Spleen (tissue), 11 donors: ENCODE data around the gene SNAPIN. TPM values are rescaled to one million over a fixed set of nuclear protein-coding genes. Genes with fewer than 3 reads are reported as not detected.
"Not testable (repeated sequence)": the region's sequence is repeated elsewhere in the genome, so short reads cannot be mapped to it uniquely, and the experiment has no call there.

Source experiments
- DNase-seq: peaks from one replicate; pipeline ENCODE4 v3.0.0-alpha.2; 2020
- H3K27ac ChIP-seq, 8 donors: fragments of 200-600 bp; sonication (generic) in 7 of 8; 1 replicate in 4 of 8; 2 replicates in 4 of 8; pipeline versions ENCODE4 v1.5.0 to v1.8.0; 2016 to 2021; ENCODE audit warnings: inconsistent platforms in 4 of 8, mild to moderate bottlenecking in 4 of 8, moderate library complexity in 1 of 8
- H3K27me3 ChIP-seq, 7 donors: fragments of 200-600 bp; sonication (generic) in 6 of 7; replicated peaks in 1 of 7; 1 replicate in 4 of 7; 2 replicates in 3 of 7; pipeline versions ENCODE4 v1.5.0 to v1.8.0; 2016 to 2021; ENCODE audit warnings: inconsistent platforms in 3 of 7, mild to moderate bottlenecking in 1 of 7
- H3K36me3 ChIP-seq, 6 donors: fragments of 200-600 bp; sonication (generic) in 5 of 6; 1 replicate in 4 of 6; 2 replicates in 2 of 6; pipeline versions ENCODE4 v1.5.0 to v1.8.0; 2016 to 2021; ENCODE audit warnings: inconsistent platforms in 2 of 6
- H3K4me1 ChIP-seq, 6 donors: fragments of 200-600 bp; sonication (generic) in 5 of 6; 1 replicate in 3 of 6; 2 replicates in 3 of 6; pipeline versions ENCODE4 v1.5.0 to v1.8.0; 2016 to 2021; ENCODE audit warnings: inconsistent platforms in 3 of 6
- H3K4me3 ChIP-seq, 8 donors: fragments of 200-600 bp; sonication (generic) in 7 of 8; 1 replicate in 4 of 8; 2 replicates in 4 of 8; pipeline versions ENCODE4 v1.5.0 to v1.8.0; 2016 to 2021; ENCODE audit warnings: inconsistent platforms in 4 of 8, mild to moderate bottlenecking in 4 of 8, moderate library complexity in 2 of 8
- H3K9me3 ChIP-seq, 8 donors: fragments of 200-600 bp; sonication (generic) in 7 of 8; 1 replicate in 4 of 8; 2 replicates in 4 of 8; pipeline versions ENCODE4 v1.5.0 to v1.8.0; 2016 to 2021; ENCODE audit warnings: inconsistent platforms in 4 of 8
- CTCF ChIP-seq, 11 experiments: fragments of 200-600 bp in 7 of 11; fragments of 450-650 bp in 4 of 11; sonication (generic) in 4 of 11; IDR thresholded peaks in 8 of 11; conservative IDR thresholded peaks in 3 of 11; 1 replicate in 7 of 11; 2 replicates in 4 of 11; pipeline versions ENCODE4 v1.4.0 to v1.8.0; 2016 to 2021; ENCODE audit warnings: antibody characterized with exemption in 11 of 11, inconsistent platforms in 4 of 11, mild to moderate bottlenecking in 1 of 11
- POLR2A ChIP-seq, 3 donors: fragments of 450-650 bp; IDR thresholded peaks; one replicate each; pipeline ENCODE4 v1.5.1; 2017; ENCODE audit warnings: antibody characterized with exemption in 3 of 3, mild to moderate bottlenecking in 1 of 3
- POLR2AphosphoS5 ChIP-seq, 3 donors: sonication (generic); formaldehyde crosslinking; IDR thresholded peaks; one replicate each; pipeline ENCODE4 v1.5.1; 2017; ENCODE audit warnings: antibody characterized with exemption in 3 of 3
- WGBS, 5 donors: extraction: QIAGEN DNeasy Blood & Tissue Kit in 3 of 5; methylation state at CpG; one replicate each; pipeline versions ENCODE4 v1.1.5 to v1.1.7; 2013 to 2018; 5-methylcytosine and 5-hydroxymethylcytosine counted together
- intact Hi-C: fragments of 100-400 bp; cut with DNase I; formaldehyde crosslinking; loops from one replicate; pipeline ENCODE4 v1.15.0; 2023; ENCODE audit warnings: low total_unique reads
- polyA plus RNA-seq, 3 donors: library from polyadenylated mRNA; stranded (reverse); fragments of 200-250 nt; gene quantifications; one replicate each; pipeline ENCODE4 v1.2.1, GENCODE V29; 2013
- total RNA-seq, 7 donors: library from RNA; depleted of rRNA in 3 of 7; stranded (reverse); fragments of >200 nt in 3 of 7; fragmentation: NEBNext Ultra II Directional in 4 of 7; extraction: Animal tissue kit (Norgen Biotek cat#: 25700) in 4 of 7; gene quantifications; one replicate each; pipeline versions ENCODE4 v1.1.0 to v1.2.1, GENCODE V29; 2016 to 2021
- donor health status: healthy with polysubstance abuse.
- donor health status: DM: no; HTN: no; CAD: no; lungs with moderate emphysema.
- donor health status: DM: no; HTN: no; CAD: no.
- donor health status: Bipolar disorder and iron deficiency.
- donor health status: healthy.
- donor health status: DM: no; HTN: no; CAD: no.
- donor health status: DM: yes; HTN: yes; CAD: no.

Gene SNAPIN
- total and polyA plus RNA-seq, 10 donors = 26.3 to 60.7 (median 38.3) TPM

- peaks cover 4 to 67% (median 58%) of the 10 kb centered on the region in 6 donors for H3K36me3 ChIP-seq
- 63 to 80% (median 76%) methylated on average over 8 to 9 of the region's 9 CpGs for WGBS, 5 donors
- TF ChIP-seq POLR2A (IDR thresholded peaks at IDR 0.05) = no peak
- no peak for TF ChIP-seq POLR2AphosphoS5 (IDR thresholded peaks at IDR 0.05)
- TF ChIP-seq CTCF (IDR thresholded peaks at IDR 0.05 in 8 of 11, conservative IDR thresholded peaks at IDR 0.05 in 3 of 11) = no peak
- H3K27me3 ChIP-seq = no peaks in the 10 kb centered on the region
- peaks cover 9 to 31% (median 19%) of the 10 kb centered on the region in 6 donors for H3K4me1 ChIP-seq
- peak overlapping the region in 1 of 8 donors; percentile 2 for H3K27ac ChIP-seq
- DNase-seq = no peak
- H3K9me3 ChIP-seq = no peaks in the 10 kb centered on the region
- no peak overlapping the region for H3K4me3 ChIP-seq
- intact Hi-C loops = no loop called here
These were observed 2.7 kb downstream of the SNAPIN start for GRCh38 chr1:153661111-153661708.

- Histone ChIP-seq H3K27ac (peak overlapping the region in 1 of 8 donors; percentile 40), H3K4me3 (no peak overlapping the region), H3K9me3 (no peaks in the 10 kb centered on the region), H3K27me3 (no peaks in the 10 kb centered on the region), H3K36me3 (peaks cover 4 to 78% (median 68%) of the 10 kb centered on the region in 6 donors), H3K4me1 (peaks cover 9 to 31% (median 19%) of the 10 kb centered on the region in 6 donors)
- DNase-seq = no peak
- TF ChIP-seq CTCF (IDR thresholded peaks at IDR 0.05 in 8 of 11, conservative IDR thresholded peaks at IDR 0.05 in 3 of 11) = no peak
- TF ChIP-seq POLR2AphosphoS5 (IDR thresholded peaks at IDR 0.05) = no peak
- TF ChIP-seq POLR2A (IDR thresholded peaks at IDR 0.05) = no peak
- WGBS, 5 donors = 58 to 75% (median 74%) methylated on average over 2 of the region's 2 CpGs
- intact Hi-C loops = no loop called here
These were observed 3.8 kb downstream of the SNAPIN start for GRCh38 chr1:153662269-153662668.

- Histone ChIP-seq H3K4me3 (no peak overlapping the region), H3K27ac (peak overlapping the region in 1 of 8 donors; percentile 40), H3K9me3 (no peaks in the 10 kb centered on the region), H3K4me1 (peaks cover 9 to 33% (median 19%) of the 10 kb centered on the region in 6 donors), H3K36me3 (peaks cover 4 to 87% (median 78%) of the 10 kb centered on the region in 6 donors), H3K27me3 (no peaks in the 10 kb centered on the region)
- intact Hi-C loops = no loop called here
- TF ChIP-seq POLR2AphosphoS5 (IDR thresholded peaks at IDR 0.05) (no peak), POLR2A (IDR thresholded peaks at IDR 0.05) (no peak), CTCF (IDR thresholded peaks at IDR 0.05 in 8 of 11, conservative IDR thresholded peaks at IDR 0.05 in 3 of 11) (no peak)
- 74 to 92% (median 79%) methylated on average over 5 of the region's 5 CpGs for WGBS, 5 donors
- DNase-seq = no peak
These were observed 4.7 kb downstream of the SNAPIN start for GRCh38 chr1:153663211-153663610.

- 88 to 98% (median 89%) methylated on average over 4 of the region's 4 CpGs for WGBS, 5 donors
- H3K27me3 ChIP-seq = no peaks in the 10 kb centered on the region
- H3K9me3 ChIP-seq = no peaks in the 10 kb centered on the region
- H3K27ac ChIP-seq = no peak overlapping the region
- H3K4me3 ChIP-seq = no peak overlapping the region
- peaks cover 15 to 49% (median 34%) of the 10 kb centered on the region in 6 donors for H3K4me1 ChIP-seq
- intact Hi-C loops = no loop called here
- no peak for TF ChIP-seq CTCF (IDR thresholded peaks at IDR 0.05 in 8 of 11, conservative IDR thresholded peaks at IDR 0.05 in 3 of 11)
- no peak for TF ChIP-seq POLR2AphosphoS5 (IDR thresholded peaks at IDR 0.05)
- TF ChIP-seq POLR2A (IDR thresholded peaks at IDR 0.05) = no peak
- DNase-seq = no peak
- peaks cover 0 to 74% (median 69%) of the 10 kb centered on the region in 6 donors for H3K36me3 ChIP-seq
These were observed 8.9 kb downstream of the SNAPIN start for GRCh38 chr1:153667439-153667838.

- H3K4me3 ChIP-seq, intact Hi-C loops, H3K9me3 ChIP-seq, H3K27ac ChIP-seq, H3K27me3 ChIP-seq: not testable (repeated sequence)
- peaks cover 15 to 42% (median 34%) of the 10 kb centered on the region in 6 donors for H3K4me1 ChIP-seq
- H3K36me3 ChIP-seq = peaks cover 0 to 61% (median 57%) of the 10 kb centered on the region in 6 donors
- WGBS, 5 donors = 94 to 97% (median 96%) methylated on average over 8 of the region's 8 CpGs
- peak; percentile 42 for DNase-seq
These were observed 10.2 kb downstream of the SNAPIN start for GRCh38 chr1:153668672-153669071.
